GM10847 (cell line): Measurements from ENCODE around the gene FAM187B.

Experiments used
- POLR2A ChIP-seq: IDR thresholded peaks from 2 replicates; pipeline ENCODE4 v1.6.1; 2011; ENCODE audit not compliant: insufficient read length; ENCODE audit errors: extremely low read depth

FAM187B gene

GRCh38 chr19:35212241-35212640, 16.3 kb downstream of the FAM187B start:
- TF ChIP-seq POLR2A, result no peak

DNA sequence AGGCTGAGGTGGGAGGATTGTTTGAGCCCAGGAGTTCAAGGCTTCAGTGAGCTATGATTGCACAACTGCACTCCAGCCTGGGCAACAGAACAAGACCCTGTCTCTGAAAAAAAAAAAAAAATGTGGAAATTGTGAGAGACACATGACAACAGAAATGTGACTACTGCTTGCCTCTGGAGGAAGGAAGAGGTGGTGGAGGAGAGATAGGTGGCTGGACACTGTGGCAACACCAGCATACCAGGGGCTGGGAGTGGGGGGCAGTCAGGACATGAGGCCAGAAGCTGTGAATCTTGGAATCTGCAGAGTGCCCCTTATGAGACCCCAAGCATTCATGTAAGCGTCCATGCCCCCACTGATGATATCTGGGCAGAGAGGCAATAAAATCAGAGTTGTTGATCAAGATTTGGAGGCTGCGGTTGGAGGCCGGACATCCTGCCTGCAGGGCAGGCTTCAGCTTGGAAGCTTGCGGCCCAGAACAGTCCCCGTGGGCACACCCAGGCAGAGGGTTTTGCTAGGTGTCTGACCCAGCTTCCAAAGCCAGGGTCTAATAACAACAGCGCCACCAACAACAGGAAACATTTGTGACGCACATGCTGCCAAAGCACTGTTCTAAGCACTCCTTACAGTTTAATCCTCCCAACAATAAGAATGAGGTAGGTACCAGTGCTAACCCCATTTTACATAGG, 16.9 kb downstream of the FAM187B start:
- TF ChIP-seq POLR2A, result no peak

DNA sequence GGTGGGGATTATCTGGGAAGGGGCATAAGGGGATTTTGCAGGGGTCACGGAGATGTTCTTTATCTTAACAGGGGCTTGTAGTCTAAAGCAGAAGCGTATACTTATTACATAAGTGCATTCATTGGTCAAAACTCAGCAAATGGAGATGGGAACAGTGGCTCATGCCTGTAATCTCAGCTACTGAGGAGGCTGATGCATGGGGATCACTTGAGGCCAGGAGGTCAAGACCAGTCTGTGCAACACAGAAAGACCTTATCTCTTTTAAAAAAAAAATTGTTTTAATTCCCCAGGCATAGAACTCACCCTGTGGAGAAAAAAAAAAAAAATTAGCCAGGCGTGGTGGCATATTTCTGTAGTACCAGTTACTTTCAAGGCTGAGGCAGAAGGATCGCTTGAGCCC, 18.9 kb downstream of the FAM187B start:
- TF ChIP-seq POLR2A, result no peak

DNA sequence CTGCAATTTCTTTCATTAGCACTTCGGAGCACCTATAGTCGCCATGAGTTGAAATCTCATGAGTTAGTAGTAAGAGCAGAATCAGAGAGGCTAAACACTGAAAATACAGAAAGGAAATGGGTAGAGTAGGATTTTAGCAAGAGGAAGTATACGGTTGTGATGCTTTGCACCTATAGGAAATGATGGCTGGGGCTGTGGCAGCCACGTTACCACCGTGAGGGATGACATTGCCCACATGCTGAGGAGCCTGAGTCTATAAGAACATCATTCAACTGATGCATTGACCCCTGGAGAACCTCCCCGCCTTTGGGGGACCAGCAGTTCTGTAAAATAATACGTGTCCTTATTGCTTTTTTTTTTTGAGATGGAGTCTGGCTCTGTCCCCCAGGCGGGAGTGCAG, 20.4 kb downstream of the FAM187B start:
- TF ChIP-seq POLR2A, result no peak

GRCh38 chr19:35207391-35207871, 21.1 kb downstream of the FAM187B start:
- no peak for TF ChIP-seq POLR2A

DNA sequence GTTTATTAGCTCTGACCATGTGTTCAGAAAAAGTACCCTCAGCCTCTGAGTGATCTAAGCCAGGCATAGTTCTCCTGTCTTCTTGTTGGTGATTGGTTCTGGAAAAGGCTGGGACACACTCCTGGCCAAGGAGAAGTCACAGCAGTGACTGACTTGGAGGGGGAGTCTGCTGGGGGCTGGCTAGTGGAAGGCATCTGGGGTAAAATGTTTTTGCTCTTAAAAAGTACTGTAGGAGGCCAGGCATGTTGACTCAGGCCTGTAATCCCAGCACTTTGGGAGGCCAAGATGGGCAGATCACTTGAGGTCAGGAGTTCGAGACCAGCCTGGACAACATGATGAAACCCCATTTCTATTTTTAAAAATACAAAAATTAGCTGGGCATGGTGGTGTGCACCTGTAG, 21.7 kb downstream of the FAM187B start:
- no peak for TF ChIP-seq POLR2A

GRCh38 chr19:35206379-35206778, 22.2 kb downstream of the FAM187B start:
- TF ChIP-seq POLR2A, result no peak

DNA sequence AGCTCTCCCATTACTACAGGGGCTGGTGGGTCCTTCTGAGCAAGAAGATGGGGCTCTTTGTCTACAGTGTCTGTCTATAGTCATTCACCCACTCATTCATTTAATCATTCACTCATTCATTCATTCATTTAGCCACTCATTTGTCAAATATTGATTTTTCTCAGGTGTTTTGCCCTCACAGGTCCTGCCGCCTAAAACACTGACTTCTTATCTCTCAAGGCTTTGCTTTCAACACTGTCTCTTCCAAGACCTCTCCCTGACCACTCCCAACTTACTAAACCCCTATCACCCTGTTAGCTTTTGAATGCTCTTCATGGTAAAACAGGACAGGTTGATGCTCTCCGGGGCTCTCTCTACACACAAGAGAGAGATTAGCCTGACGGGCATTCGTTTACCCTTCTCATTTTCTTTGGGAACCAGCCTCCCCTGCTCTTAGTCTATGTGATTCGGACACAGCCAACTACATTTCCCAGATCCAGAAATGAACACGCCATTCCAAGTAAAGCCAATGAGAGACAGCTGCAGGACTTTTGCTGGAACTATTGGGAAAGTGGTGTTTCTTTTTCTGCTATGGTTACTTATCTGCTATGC, 22.7 kb downstream of the FAM187B start:
- TF ChIP-seq POLR2A, result no peak

DNA sequence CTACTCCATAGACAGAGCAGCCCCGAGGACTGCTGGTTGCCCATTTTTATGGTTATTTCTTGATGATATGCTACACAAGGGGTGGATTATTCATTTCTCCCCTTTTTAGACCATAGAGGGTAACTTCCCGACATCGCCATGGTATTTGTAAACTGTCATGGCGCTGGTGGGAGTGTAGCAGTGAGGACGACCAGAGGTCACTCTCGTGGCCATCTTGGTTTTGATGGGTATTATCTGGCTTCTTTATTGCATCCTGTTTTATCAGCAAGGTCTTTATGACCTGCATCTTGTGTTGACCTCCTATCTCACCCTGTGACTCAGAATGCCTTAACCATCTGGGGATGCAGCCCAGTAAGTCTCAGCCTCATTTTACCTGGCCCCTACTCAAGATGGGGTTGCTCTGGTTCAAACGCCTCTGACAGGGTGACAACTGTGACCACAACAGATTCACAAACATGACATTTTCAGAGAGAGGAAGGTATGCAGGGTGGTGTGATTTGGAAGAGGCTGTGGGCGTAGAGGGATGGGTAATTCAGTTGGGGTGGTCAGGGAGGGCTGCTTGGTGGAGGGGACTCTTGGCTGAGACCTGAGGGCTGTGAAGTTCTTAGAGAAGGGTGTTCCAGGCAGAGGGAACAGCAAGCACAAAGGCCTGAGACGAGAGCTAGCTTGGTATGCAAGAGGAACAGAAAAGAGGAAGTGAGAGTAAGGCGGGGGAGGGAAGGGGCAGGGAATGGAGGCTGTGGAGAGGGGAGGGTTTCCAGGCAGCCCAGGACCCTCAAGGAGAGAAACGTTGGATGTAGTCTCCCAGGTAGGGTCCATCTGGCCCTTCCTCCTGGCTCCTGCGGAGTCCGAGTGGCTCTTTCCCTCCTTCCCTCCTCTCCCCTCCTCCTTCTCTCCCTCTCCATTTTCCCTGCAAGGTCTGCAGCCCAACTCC, 23.5 kb downstream of the FAM187B start:
- no peak for TF ChIP-seq POLR2A

DNA sequence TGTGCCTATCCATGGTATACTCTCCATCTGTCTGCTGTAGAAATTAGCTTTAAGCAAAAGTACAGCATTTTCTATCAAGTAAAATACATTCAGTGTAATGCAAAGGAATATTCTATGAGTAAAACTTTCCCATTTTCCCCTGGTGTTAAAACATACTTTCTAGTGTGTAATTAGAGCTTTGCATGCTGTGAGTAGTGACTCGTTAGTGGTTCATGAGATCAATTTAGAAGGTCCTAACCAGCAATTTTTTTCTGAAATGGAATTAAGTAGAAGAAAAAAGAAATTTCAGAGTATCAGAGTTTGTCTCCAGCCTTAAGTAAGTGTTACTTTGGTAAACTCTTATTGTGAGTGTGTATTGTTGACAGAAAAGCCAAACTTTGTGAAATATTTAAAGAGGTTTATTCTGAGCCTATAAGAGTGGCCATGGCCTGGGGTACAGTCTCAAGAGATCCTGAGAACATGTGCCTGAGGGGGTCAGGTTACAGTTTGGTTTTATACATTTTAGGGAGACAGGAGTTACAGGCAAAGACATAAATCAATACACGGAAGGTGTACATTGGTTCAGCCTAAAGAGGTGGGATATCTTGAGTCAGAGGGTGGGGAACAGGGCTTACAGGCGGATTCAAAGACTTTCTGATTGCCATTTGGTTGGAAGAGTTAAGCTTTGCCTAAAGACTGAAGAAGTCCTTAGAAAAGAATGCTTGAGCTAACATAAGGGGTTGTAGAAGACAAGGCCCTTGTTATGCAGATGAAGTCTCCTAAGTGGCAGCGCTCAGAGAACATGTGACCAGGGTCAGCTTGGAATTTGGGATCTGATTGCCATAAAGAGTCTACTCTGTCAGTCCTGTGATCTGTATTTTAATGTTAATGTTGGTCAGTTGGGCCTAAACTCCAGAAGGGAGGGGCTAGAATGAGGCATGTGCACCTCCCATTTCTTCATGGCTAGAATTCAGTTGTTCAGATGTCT, 25.5 kb downstream of the FAM187B start:
- TF ChIP-seq POLR2A, result no peak

DNA sequence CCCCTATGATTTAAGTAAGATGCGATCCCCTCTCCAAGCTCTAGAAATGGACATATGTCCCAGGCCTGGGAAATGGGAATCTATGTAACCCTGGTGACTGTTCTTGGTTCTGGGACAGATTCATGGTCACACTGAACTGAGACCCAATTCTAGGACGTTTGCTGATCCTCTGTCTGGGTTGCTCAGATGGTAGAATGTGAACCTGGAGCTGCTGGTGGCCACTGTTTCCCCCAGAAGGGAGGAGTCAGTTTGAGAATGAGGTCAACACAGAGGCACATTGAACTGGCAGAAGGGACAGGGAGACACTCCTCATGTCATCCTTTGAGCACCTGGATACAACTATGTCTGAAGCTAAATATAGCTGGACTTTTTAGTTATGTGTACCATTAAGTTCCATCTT, 29.1 kb downstream of the FAM187B start:
- no peak for TF ChIP-seq POLR2A

DNA sequence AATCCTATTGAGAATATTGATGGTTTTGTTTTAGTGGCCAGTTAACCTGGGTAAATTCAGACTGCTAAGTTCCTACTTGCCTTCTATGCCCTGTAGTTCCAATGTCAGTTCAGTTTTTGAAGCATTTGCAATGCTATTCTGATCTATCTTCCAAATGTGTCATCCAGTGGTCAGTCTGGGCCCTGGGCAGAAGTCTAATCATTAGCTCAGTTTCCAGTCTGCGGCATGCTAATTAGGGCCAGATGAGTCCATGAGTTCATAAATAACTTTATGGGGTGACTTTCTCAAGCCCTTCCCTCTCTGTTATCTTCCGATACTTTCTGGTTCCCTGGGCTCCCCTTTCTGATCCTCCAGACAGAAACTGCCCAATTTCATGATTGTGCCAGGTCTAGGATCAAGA, 32.7 kb downstream of the FAM187B start:
- no peak for TF ChIP-seq POLR2A

DNA sequence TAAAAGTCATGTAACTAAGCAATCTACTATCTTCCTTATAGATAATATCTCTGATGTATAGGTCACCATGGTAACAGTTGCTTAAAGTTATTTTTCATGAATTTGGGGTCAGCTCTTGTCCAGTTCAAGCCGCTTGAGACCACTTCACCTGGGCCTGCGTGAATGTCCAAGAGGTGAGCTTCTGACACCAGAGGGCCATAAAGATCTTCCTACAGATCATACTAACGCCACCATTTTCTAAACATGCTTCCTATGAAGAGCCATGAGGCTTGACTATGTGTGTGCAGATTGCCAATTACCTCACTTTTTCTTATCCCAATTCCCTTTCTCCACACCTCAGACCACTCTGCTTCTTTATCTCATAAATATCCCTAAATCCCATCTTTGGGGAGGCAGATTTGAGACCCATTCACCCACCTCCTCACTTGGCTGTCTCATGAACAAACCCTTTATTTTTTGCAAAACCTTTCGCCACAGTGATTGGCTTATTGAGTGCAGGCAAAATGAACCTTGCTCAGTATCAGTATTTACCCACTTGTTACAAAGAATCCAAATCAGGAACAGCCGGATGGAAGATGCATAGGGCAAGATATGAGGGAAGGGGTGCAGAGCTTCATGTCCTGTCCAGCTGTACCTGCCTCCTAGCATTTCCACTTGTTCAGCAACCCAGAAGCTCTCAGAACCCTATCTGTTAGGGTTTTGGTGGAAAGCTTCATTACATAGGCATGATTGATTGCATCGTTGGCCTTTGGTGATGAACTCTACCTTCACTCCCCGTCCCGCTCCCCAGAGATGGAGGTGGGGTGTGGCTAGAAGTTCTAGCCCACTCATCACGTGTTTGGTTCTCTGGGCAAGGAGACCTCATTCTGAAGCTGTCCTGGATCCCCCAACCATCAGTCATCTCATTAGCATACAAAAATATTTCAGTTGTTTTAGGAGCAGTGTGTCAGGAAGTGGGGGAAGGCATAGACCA, 34.2 kb downstream of the FAM187B start:
- TF ChIP-seq POLR2A, result no peak

DNA sequence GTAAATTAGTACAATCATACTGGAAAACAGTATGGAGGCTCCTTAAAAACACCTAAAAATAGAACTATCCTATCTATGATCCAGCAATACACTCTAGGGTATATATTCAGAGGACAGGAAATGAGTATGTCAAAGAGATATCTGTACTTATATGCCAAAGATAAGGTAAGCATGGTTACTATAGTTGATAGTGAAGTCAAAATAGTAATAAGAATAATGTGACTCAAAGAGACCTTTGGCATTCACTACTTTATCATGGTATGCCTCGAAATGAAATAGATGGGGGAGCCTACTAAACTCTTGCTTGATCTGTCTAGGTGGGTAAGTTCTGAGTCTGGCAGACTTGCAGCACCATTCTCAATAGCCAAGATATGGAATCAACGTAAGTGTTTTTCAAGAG, 43.7 kb downstream of the FAM187B start:
- no peak for TF ChIP-seq POLR2A

DNA sequence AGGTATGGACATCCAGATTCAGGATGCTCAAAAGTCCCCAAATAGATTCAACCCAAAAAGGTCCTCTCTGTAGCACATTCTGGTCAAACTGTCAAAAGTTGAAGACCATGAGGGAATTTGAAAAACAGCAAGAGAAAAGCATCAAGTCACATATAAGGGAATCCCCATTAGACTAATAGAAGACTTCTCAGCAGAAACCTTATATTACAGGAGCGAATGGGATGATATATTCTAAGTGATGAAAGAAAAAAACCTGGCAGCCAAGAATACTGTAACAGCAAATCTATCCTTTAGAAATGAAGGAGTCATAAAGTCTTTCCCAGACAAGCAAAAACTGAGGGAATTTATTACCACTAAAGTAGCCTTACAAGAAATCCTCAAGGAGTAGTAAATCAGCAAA, 44.3 kb downstream of the FAM187B start:
- no peak for TF ChIP-seq POLR2A
